Measurements from ENCODE around the gene MAP3K7.

MAP3K7 gene

GRCh38 chr6:90537723-90538258 is 49.1 kb downstream of the MAP3K7 start:
- Histone ChIP-seq H3K27ac (ENCODE audit: low read depth, low read length) (no peak overlapping the region), H3K4me1 (ENCODE audit: control insufficient read depth, insufficient read depth, low read length) (no peaks in the 10 kb centered on the region), H3K27me3 (ENCODE audit: control insufficient read depth, insufficient read depth, low read length) (no peaks in the 10 kb centered on the region), H3K4me3 (ENCODE audit: low read length) (no peak overlapping the region), H3K9ac (ENCODE audit: low read length) (no peak overlapping the region), H3K36me3 (ENCODE audit: control insufficient read depth, insufficient read depth, low read length) (peaks cover 2% of the 10 kb centered on the region)

DNA sequence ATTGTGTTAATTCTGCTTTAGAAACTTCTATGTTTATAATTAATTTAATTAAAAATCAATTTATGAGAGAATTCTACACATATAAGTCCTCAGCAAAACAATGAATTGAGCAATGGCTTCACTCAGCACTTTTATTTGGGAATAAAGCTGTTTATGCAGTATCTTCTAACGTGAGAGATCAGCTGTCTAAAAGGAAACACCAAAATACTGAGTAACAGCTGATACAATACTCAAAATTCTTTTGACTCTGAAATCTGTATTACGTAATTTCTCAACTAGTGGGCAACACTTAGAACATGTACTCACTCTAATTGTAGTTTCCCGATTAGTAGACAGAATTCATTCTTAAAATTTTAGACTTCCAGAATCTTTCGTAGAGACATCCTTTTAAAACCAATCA is 49.8 kb downstream of the MAP3K7 start:
- Histone ChIP-seq H3K4me3 (ENCODE audit: low read length) (no peak overlapping the region), H3K4me1 (ENCODE audit: control insufficient read depth, insufficient read depth, low read length) (no peaks in the 10 kb centered on the region), H3K27ac (ENCODE audit: low read depth, low read length) (no peak overlapping the region), H3K9ac (ENCODE audit: low read length) (no peak overlapping the region), H3K27me3 (ENCODE audit: control insufficient read depth, insufficient read depth, low read length) (no peaks in the 10 kb centered on the region), H3K36me3 (ENCODE audit: control insufficient read depth, insufficient read depth, low read length) (peaks cover 2% of the 10 kb centered on the region)

GRCh38 chr6:90536520-90536919 is 50.4 kb downstream of the MAP3K7 start:
- Histone ChIP-seq H3K4me1 (ENCODE audit: control insufficient read depth, insufficient read depth, low read length) (no peaks in the 10 kb centered on the region), H3K27ac (ENCODE audit: low read depth, low read length) (no peak overlapping the region), H3K4me3 (ENCODE audit: low read length) (no peak overlapping the region), H3K27me3 (ENCODE audit: control insufficient read depth, insufficient read depth, low read length) (no peaks in the 10 kb centered on the region), H3K9ac (ENCODE audit: low read length) (no peak overlapping the region), H3K36me3 (ENCODE audit: control insufficient read depth, insufficient read depth, low read length) (peaks cover 1% of the 10 kb centered on the region)

- H3K36me3 ChIP-seq (ENCODE audit: control insufficient read depth, insufficient read depth, low read length) = no peaks in the 10 kb centered on the region
Observed at GRCh38 chr6:90534337-90535025, 52.4 kb downstream of the MAP3K7 start.

DNA sequence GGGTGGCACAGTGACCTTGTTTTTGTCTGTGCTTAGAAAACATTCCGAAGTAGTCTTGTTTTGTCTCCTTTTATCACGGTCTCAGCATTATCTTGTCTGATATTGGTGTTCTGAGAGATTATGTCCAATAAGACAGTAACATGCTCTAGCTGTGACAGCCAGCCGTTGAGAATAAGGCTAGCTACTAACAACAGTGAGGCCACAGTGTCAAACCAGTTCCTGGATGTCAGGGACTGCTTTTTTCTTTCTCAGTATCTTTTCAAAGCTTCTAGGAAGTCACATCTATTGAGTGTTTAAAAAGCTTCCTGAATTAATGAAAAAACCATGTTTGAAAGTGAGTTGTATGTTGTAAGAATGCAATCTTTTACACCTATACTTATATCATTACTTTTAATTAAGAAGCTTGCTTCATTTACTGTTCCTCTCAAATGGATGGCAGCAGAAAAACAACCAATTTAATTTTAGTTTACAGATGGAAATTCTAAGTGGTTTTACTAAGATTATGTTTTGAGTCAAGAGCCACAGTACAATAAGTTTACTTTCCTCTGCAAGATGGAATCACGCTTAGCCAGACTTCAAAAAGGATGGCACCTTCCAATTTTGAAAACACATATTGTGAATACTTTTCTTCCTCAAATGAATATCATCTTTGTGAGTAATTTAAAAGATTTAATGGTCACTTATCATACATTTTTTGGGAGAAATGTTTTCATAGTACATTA is 53.1 kb downstream of the MAP3K7 start:
- Histone ChIP-seq H3K4me1 (ENCODE audit: control insufficient read depth, insufficient read depth, low read length) (no peaks in the 10 kb centered on the region), H3K4me3 (ENCODE audit: low read length) (no peak overlapping the region)

More at GRCh38 chr6:90534337-90535025, 52.4 kb downstream of the MAP3K7 start:
- no peak overlapping the region for H3K27ac ChIP-seq (ENCODE audit: low read depth, low read length)
- H3K27me3 ChIP-seq (ENCODE audit: control insufficient read depth, insufficient read depth, low read length) = no peaks in the 10 kb centered on the region
- H3K9ac ChIP-seq (ENCODE audit: low read length) = no peak overlapping the region
- H3K4me1 ChIP-seq (ENCODE audit: control insufficient read depth, insufficient read depth, low read length) = no peaks in the 10 kb centered on the region
- H3K4me3 ChIP-seq (ENCODE audit: low read length) = no peak overlapping the region

GRCh38 chr6:90530882-90531281 is 56.0 kb downstream of the MAP3K7 start:
- H3K9ac ChIP-seq (ENCODE audit: low read length) = no peak overlapping the region
- no peaks in the 10 kb centered on the region for H3K36me3 ChIP-seq (ENCODE audit: control insufficient read depth, insufficient read depth, low read length)
- no peak overlapping the region for H3K27ac ChIP-seq (ENCODE audit: low read depth, low read length)
- no peaks in the 10 kb centered on the region for H3K27me3 ChIP-seq (ENCODE audit: control insufficient read depth, insufficient read depth, low read length)
- no peaks in the 10 kb centered on the region for H3K4me1 ChIP-seq (ENCODE audit: control insufficient read depth, insufficient read depth, low read length)
- no peak overlapping the region for H3K4me3 ChIP-seq (ENCODE audit: low read length)

More for the DNA sequence above, 53.1 kb downstream of the MAP3K7 start:
- Histone ChIP-seq H3K9ac (ENCODE audit: low read length) (no peak overlapping the region), H3K27me3 (ENCODE audit: control insufficient read depth, insufficient read depth, low read length) (no peaks in the 10 kb centered on the region), H3K36me3 (ENCODE audit: control insufficient read depth, insufficient read depth, low read length) (no peaks in the 10 kb centered on the region), H3K27ac (ENCODE audit: low read depth, low read length) (no peak overlapping the region)

DNA sequence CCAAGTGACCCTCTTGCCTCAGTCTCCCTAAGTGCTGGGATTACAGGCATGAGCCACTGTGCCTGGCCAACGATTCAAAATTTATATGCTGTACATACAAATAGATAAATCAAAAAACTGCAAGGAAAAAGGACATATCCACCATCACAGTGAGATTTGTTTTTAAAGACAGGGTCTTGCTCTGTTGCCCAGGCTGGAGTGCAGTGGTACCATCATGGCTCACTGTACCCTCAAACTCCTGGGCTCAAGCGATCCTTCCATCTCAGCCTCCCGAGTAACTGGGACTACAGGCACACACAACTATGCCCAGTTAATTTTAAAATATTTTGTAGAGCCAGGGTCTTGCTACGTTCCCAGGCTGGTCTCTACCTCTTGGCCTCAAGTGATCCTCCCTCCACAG is 61.5 kb downstream of the MAP3K7 start:
- Histone ChIP-seq H3K36me3 (ENCODE audit: control insufficient read depth, insufficient read depth, low read length) (no peaks in the 10 kb centered on the region), H3K4me3 (ENCODE audit: low read length) (no peak overlapping the region), H3K9ac (ENCODE audit: low read length) (no peak overlapping the region), H3K4me1 (ENCODE audit: control insufficient read depth, insufficient read depth, low read length) (no peaks in the 10 kb centered on the region), H3K27me3 (ENCODE audit: control insufficient read depth, insufficient read depth, low read length) (no peaks in the 10 kb centered on the region), H3K27ac (ENCODE audit: low read depth, low read length) (no peak overlapping the region)

DNA sequence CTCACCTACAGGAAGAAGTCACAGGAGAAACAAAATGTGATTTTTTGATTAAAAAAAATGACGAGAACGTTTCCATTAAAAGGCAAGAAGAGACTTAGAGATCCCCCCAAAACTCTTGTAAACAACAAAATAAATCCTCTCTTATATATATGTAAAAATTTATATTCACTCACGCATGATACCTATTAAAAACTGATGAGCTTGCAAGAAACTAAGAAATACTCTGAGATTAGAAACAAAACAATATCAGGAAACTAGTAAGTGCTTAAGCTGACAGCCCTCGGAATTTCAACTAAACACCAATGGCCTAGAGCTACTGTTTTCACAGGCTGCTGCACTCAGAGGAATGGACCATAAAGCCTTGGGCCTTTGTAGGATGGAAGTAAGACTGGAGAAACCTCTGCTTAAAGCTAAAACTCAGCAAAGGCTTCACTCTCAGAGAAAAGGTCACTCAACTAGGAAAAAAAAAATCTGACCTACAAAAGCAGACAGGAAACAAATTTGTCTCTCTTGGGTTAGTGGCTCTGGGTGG is 63.0 kb downstream of the MAP3K7 start:
- Histone ChIP-seq H3K4me3 (ENCODE audit: low read length) (no peak overlapping the region), H3K27ac (ENCODE audit: low read depth, low read length) (no peak overlapping the region), H3K9ac (ENCODE audit: low read length) (no peak overlapping the region), H3K4me1 (ENCODE audit: control insufficient read depth, insufficient read depth, low read length) (no peaks in the 10 kb centered on the region), H3K36me3 (ENCODE audit: control insufficient read depth, insufficient read depth, low read length) (peaks cover 2% of the 10 kb centered on the region), H3K27me3 (ENCODE audit: control insufficient read depth, insufficient read depth, low read length) (no peaks in the 10 kb centered on the region)

GRCh38 chr6:90521955-90522354 is 64.9 kb downstream of the MAP3K7 start:
- Histone ChIP-seq H3K36me3 (ENCODE audit: control insufficient read depth, insufficient read depth, low read length) (peaks cover 2% of the 10 kb centered on the region), H3K4me1 (ENCODE audit: control insufficient read depth, insufficient read depth, low read length) (no peaks in the 10 kb centered on the region), H3K9ac (ENCODE audit: low read length) (no peak overlapping the region), H3K27me3 (ENCODE audit: control insufficient read depth, insufficient read depth, low read length) (no peaks in the 10 kb centered on the region), H3K27ac (ENCODE audit: low read depth, low read length) (no peak overlapping the region), H3K4me3 (ENCODE audit: low read length) (no peak overlapping the region)

- Histone ChIP-seq H3K27ac (ENCODE audit: low read depth, low read length) (no peak overlapping the region), H3K4me1 (ENCODE audit: control insufficient read depth, insufficient read depth, low read length) (no peaks in the 10 kb centered on the region), H3K36me3 (ENCODE audit: control insufficient read depth, insufficient read depth, low read length) (peaks cover 11% of the 10 kb centered on the region), H3K27me3 (ENCODE audit: control insufficient read depth, insufficient read depth, low read length) (no peaks in the 10 kb centered on the region), H3K4me3 (ENCODE audit: low read length) (no peak overlapping the region), H3K9ac (ENCODE audit: low read length) (no peak overlapping the region)
Observed at GRCh38 chr6:90516074-90516660, 70.7 kb downstream of the MAP3K7 start.

GRCh38 chr6:90514496-90514895 is 72.4 kb downstream of the MAP3K7 start:
- no peaks in the 10 kb centered on the region for H3K4me1 ChIP-seq (ENCODE audit: control insufficient read depth, insufficient read depth, low read length)
- no peak overlapping the region for H3K9ac ChIP-seq (ENCODE audit: low read length)
- H3K27me3 ChIP-seq (ENCODE audit: control insufficient read depth, insufficient read depth, low read length) = no peaks in the 10 kb centered on the region
- H3K27ac ChIP-seq (ENCODE audit: low read depth, low read length) = no peak overlapping the region
- peaks cover 8% of the 10 kb centered on the region for H3K36me3 ChIP-seq (ENCODE audit: control insufficient read depth, insufficient read depth, low read length)
- no peak overlapping the region for H3K4me3 ChIP-seq (ENCODE audit: low read length)

GRCh38 chr6:90508753-90509152 is 78.1 kb downstream of the MAP3K7 start:
- no peaks in the 10 kb centered on the region for H3K27me3 ChIP-seq (ENCODE audit: control insufficient read depth, insufficient read depth, low read length)
- H3K9ac ChIP-seq (ENCODE audit: low read length) = no peak overlapping the region
- H3K36me3 ChIP-seq (ENCODE audit: control insufficient read depth, insufficient read depth, low read length) = no peaks in the 10 kb centered on the region
- H3K4me3 ChIP-seq (ENCODE audit: low read length) = no peak overlapping the region
- H3K27ac ChIP-seq (ENCODE audit: low read depth, low read length) = no peak overlapping the region
- no peaks in the 10 kb centered on the region for H3K4me1 ChIP-seq (ENCODE audit: control insufficient read depth, insufficient read depth, low read length)
